Thymus (tissue), 11 donors: ENCODE measurements around the gene TMEM225B. TPM values are rescaled to one million over a fixed set of nuclear protein-coding genes. Genes with fewer than 3 reads are reported as not detected.
"Not testable (repeated sequence)": the region's sequence is repeated elsewhere in the genome, so short reads cannot be mapped to it uniquely, and the experiment has no call there.

Source experiments
- DNase-seq, 9 donors: peaks; one replicate each; pipeline ENCODE4 v3.0.0-alpha.2; 2013; ENCODE audit warnings: low spot score in 9 of 9, low read depth in 6 of 9, missing footprints in 1 of 9
- H3K27ac ChIP-seq, 2 donors: one replicate each; pipeline ENCODE4 v1.5.1; 2013; ENCODE audit warnings: control low read depth in 1 of 2, low read depth in 1 of 2, low read length in 1 of 2, mild to moderate bottlenecking in 1 of 2, moderate library complexity in 1 of 2
- H3K27me3 ChIP-seq, 2 donors: one replicate each; pipeline ENCODE4 v1.5.1; 2013; ENCODE audit warnings: low read length in 1 of 2; ENCODE audit not compliant: control insufficient read depth in 2 of 2, insufficient read depth in 1 of 2
- H3K36me3 ChIP-seq, 2 donors: one replicate each; pipeline ENCODE4 v1.5.1; 2013; ENCODE audit warnings: low read length in 1 of 2, mild to moderate bottlenecking in 1 of 2, moderate library complexity in 1 of 2; ENCODE audit not compliant: control insufficient read depth in 2 of 2, insufficient read depth in 2 of 2
- H3K4me1 ChIP-seq, 2 donors: one replicate each; pipeline ENCODE4 v1.5.1; 2013; ENCODE audit warnings: low read length in 2 of 2; ENCODE audit not compliant: control insufficient read depth in 2 of 2, insufficient read depth in 2 of 2
- H3K4me3 ChIP-seq, 2 donors: one replicate each; pipeline ENCODE4 v1.5.1; 2013; ENCODE audit warnings: low read length in 2 of 2, control low read depth in 1 of 2, mild to moderate bottlenecking in 1 of 2
- H3K9me3 ChIP-seq, 2 donors: one replicate each; pipeline ENCODE4 v1.5.1; 2013; ENCODE audit warnings: low read length in 1 of 2, mild to moderate bottlenecking in 1 of 2; ENCODE audit not compliant: control insufficient read depth in 2 of 2, insufficient read depth in 1 of 2
- WGBS: extraction: QIAGEN DNeasy Blood & Tissue Kit; methylation state at CpG from one replicate; pipeline ENCODE4 v1.1.7; 2013; 5-methylcytosine and 5-hydroxymethylcytosine counted together
- polyA plus RNA-seq: library from polyadenylated mRNA; stranded (reverse); fragments of 200-250 nt; gene quantifications from one replicate; pipeline ENCODE4 v1.2.3, GENCODE V29; 2013
- total RNA-seq: library from RNA; stranded (reverse); fragments of 120-200 nt; gene quantifications from one replicate; pipeline ENCODE4 v1.2.4, GENCODE V29; 2013
- donor health status: healthy.

Gene TMEM225B
- total and polyA plus RNA-seq, 2 donors, result 1.5 to 2.8 TPM

- 96% methylated on average over 5 of the region's 5 CpGs for WGBS
Observed at GRCh38 chr7:99657879-99658278, 59.8 kb downstream of the TMEM225B start.

More at GRCh38 chr7:99657879-99658278, 59.8 kb downstream of the TMEM225B start:
- not testable (repeated sequence) for H3K36me3 ChIP-seq, H3K27ac ChIP-seq, H3K4me1 ChIP-seq, H3K27me3 ChIP-seq, DNase-seq, H3K4me3 ChIP-seq, H3K9me3 ChIP-seq

Other genes starting within 250 kb of the TMEM225B start
- 186 TPM for gene ARPC1B, start 223.5 kb upstream of the TMEM225B start, total RNA-seq
- gene ARPC1B, start 223.5 kb upstream of the TMEM225B start, polyA plus RNA-seq, result 204 TPM
- gene PDAP1, start 189.7 kb upstream of the TMEM225B start, total RNA-seq, result 73.6 TPM
- gene PDAP1, start 189.7 kb upstream of the TMEM225B start, polyA plus RNA-seq, result 120 TPM
- 102 TPM for gene BUD31, start 189.3 kb upstream of the TMEM225B start, total RNA-seq
- gene BUD31, start 189.3 kb upstream of the TMEM225B start, polyA plus RNA-seq, result 123 TPM
- gene PTCD1, start 159.5 kb upstream of the TMEM225B start, total RNA-seq, result 2.8 TPM
- 2.8 TPM for gene PTCD1, start 159.5 kb upstream of the TMEM225B start, polyA plus RNA-seq
- gene CPSF4, start 159.3 kb upstream of the TMEM225B start, total RNA-seq, result 19.0 TPM
- 51.1 TPM for gene CPSF4, start 159.3 kb upstream of the TMEM225B start, polyA plus RNA-seq
- 533 TPM for gene ATP5MF, start 132.1 kb upstream of the TMEM225B start, total RNA-seq
- gene ATP5MF, start 132.1 kb upstream of the TMEM225B start, polyA plus RNA-seq, result 896 TPM
- 10.3 TPM for gene ZNF789, start 125.4 kb upstream of the TMEM225B start, total RNA-seq
- 23.0 TPM for gene ZNF789, start 125.4 kb upstream of the TMEM225B start, polyA plus RNA-seq
- 26.1 TPM for gene ZNF394, start 98.0 kb upstream of the TMEM225B start, total RNA-seq
- 41.3 TPM for gene ZNF394, start 98.0 kb upstream of the TMEM225B start, polyA plus RNA-seq
- 11.0 TPM for gene ZKSCAN5, start 93.6 kb upstream of the TMEM225B start, total RNA-seq
- gene ZKSCAN5, start 93.6 kb upstream of the TMEM225B start, polyA plus RNA-seq, result 5.7 TPM
- gene FAM200A, start 46.2 kb upstream of the TMEM225B start, total RNA-seq, result 7.6 TPM
- gene FAM200A, start 46.2 kb upstream of the TMEM225B start, polyA plus RNA-seq, result 11.2 TPM
- gene ZNF655, start 39.6 kb upstream of the TMEM225B start, total RNA-seq, result 58.9 TPM
- gene ZNF655, start 39.6 kb upstream of the TMEM225B start, polyA plus RNA-seq, result 117 TPM
- gene ZSCAN25, start 18.7 kb downstream of the TMEM225B start, total RNA-seq, result 16.7 TPM
- 9.8 TPM for gene ZSCAN25, start 18.7 kb downstream of the TMEM225B start, polyA plus RNA-seq
- gene CYP3A5, start 81.7 kb downstream of the TMEM225B start, total RNA-seq, result 2.1 TPM
- gene CYP3A5, start 81.7 kb downstream of the TMEM225B start, polyA plus RNA-seq, result 20.8 TPM
- gene CYP3A7, start 136.9 kb downstream of the TMEM225B start, total RNA-seq, result 0.99 TPM
- gene CYP3A7, start 136.9 kb downstream of the TMEM225B start, polyA plus RNA-seq, result 11.4 TPM
- 11.0 TPM for gene CYP3A4, start 185.9 kb downstream of the TMEM225B start, total RNA-seq
- gene CYP3A4, start 185.9 kb downstream of the TMEM225B start, polyA plus RNA-seq, result 11.1 TPM
- gene CYP3A43, start 229.7 kb downstream of the TMEM225B start, total RNA-seq, result not detected
- gene CYP3A43, start 229.7 kb downstream of the TMEM225B start, polyA plus RNA-seq, result 0.07 TPM